KMS-11 (cell line): ENCODE measurements around the gene SLC2A1.

Source experiments
- H2AFZ ChIP-seq: fragments of 200-600 bp; sonication (generic); 2 replicates; pipeline ENCODE4 v1.6.1; 2016; ENCODE audit warnings: antibody characterized with exemption, mixed run types, low read depth
- H3K27ac ChIP-seq: fragments of 200-600 bp; sonication (generic); 2 replicates; pipeline ENCODE4 v1.6.1; 2016; ENCODE audit warnings: mild to moderate bottlenecking, mixed run types
- H3K27me3 ChIP-seq: fragments of 200-600 bp; sonication (generic); 2 replicates; pipeline ENCODE4 v1.6.1; 2017; ENCODE audit warnings: mild to moderate bottlenecking, low read depth, mixed run types, moderate library complexity; ENCODE audit not compliant: insufficient read depth
- H3K36me3 ChIP-seq: fragments of 200-600 bp; sonication (generic); 2 replicates; pipeline ENCODE4 v1.6.1; 2017; ENCODE audit warnings: mild to moderate bottlenecking, mixed run types; ENCODE audit not compliant: insufficient read depth
- H3K4me1 ChIP-seq: fragments of 200-600 bp; sonication (generic); 2 replicates; pipeline ENCODE4 v1.6.1; 2016; ENCODE audit warnings: mild to moderate bottlenecking, low read depth, mixed run types; ENCODE audit not compliant: poor library complexity, severe bottlenecking
- H3K4me2 ChIP-seq: fragments of 200-600 bp; sonication (generic); 2 replicates; pipeline ENCODE4 v1.7.0; 2016; ENCODE audit warnings: mild to moderate bottlenecking, mixed run types
- H3K4me3 ChIP-seq: fragments of 200-600 bp; sonication (generic); IDR thresholded peaks from 2 replicates; pipeline ENCODE4 v1.6.1; 2017; ENCODE audit warnings: low read depth, low read length, mixed read lengths; ENCODE audit not compliant: insufficient read depth
- H3K79me2 ChIP-seq: fragments of 200-600 bp; sonication (generic); 2 replicates; pipeline ENCODE4 v1.6.1; 2016; ENCODE audit warnings: low read depth, mixed run types; ENCODE audit not compliant: insufficient read depth
- H3K9ac ChIP-seq: fragments of 200-600 bp; sonication (generic); 2 replicates; pipeline ENCODE4 v1.6.1; 2016; ENCODE audit warnings: mild to moderate bottlenecking, mixed run types
- H4K20me1 ChIP-seq: fragments of 200-600 bp; sonication (generic); 2 replicates; pipeline ENCODE4 v1.6.1; 2016; ENCODE audit warnings: mild to moderate bottlenecking, mixed run types; ENCODE audit not compliant: insufficient read depth
- TF ChIP-seq, protein P1 (sequence below): fragments of 200-600 bp; sonication (generic); conservative IDR thresholded peaks from 2 replicates; pipeline ENCODE4 v1.6.1; 2017; ENCODE audit warnings: low read depth, mild to moderate bottlenecking, antibody characterized with exemption, low read length, moderate library complexity, mixed read lengths

SLC2A1 gene

DNA sequence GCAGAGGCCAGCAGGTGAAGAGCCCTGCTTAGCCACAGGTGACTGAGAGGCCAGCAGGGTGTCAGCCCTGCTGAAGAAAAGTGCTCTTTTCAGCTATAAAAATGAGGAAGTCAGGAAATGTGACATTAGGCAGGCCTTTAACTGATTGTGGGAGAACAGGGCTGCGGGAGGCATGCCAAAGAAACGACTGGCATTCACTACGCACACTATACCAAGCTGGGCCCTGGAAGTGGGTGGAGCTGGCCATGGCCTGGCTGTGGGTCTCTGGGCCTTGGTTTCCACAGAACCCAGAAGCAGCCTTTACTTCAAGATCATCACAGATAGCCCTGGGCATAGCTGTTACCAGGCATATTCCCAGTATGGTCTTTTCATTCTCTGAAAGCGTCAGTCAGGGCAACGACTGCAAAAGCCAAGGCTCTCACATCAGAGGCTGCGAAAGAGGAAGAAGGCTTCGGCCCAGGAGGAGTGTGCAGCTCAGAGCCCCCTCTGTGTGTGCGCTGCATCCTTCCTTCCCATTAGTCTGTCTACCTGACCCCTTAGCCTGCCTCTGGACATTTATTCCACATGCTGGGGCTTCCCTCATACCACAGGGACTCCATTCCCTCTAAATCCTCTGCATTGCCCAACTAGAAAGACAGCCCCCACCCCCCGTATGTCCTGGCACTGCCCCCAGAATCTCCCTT lies 14.3 kb downstream of the SLC2A1 start:
- no peak overlapping the region for H3K27ac ChIP-seq
- no peak overlapping the region for H3K9ac ChIP-seq
- no peaks in the 10 kb centered on the region for H3K36me3 ChIP-seq

GRCh38 chr1:42943728-42944127 lies 14.9 kb downstream of the SLC2A1 start:
- Histone ChIP-seq H3K36me3 (no peaks in the 10 kb centered on the region), H3K4me1 (peaks cover 20% of the 10 kb centered on the region)

More for the DNA sequence above, 14.3 kb downstream of the SLC2A1 start:
- no peaks in the 10 kb centered on the region for H3K27me3 ChIP-seq
- no peak overlapping the region for H3K4me3 ChIP-seq
- no peak overlapping the region for H3K4me2 ChIP-seq
- peaks cover 20% of the 10 kb centered on the region for H3K4me1 ChIP-seq
- no peaks in the 10 kb centered on the region for H4K20me1 ChIP-seq
- H2AFZ ChIP-seq: no peak overlapping the region
- TF ChIP-seq, protein P1, sequence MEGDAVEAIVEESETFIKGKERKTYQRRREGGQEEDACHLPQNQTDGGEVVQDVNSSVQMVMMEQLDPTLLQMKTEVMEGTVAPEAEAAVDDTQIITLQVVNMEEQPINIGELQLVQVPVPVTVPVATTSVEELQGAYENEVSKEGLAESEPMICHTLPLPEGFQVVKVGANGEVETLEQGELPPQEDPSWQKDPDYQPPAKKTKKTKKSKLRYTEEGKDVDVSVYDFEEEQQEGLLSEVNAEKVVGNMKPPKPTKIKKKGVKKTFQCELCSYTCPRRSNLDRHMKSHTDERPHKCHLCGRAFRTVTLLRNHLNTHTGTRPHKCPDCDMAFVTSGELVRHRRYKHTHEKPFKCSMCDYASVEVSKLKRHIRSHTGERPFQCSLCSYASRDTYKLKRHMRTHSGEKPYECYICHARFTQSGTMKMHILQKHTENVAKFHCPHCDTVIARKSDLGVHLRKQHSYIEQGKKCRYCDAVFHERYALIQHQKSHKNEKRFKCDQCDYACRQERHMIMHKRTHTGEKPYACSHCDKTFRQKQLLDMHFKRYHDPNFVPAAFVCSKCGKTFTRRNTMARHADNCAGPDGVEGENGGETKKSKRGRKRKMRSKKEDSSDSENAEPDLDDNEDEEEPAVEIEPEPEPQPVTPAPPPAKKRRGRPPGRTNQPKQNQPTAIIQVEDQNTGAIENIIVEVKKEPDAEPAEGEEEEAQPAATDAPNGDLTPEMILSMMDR: no peak
- H3K79me2 ChIP-seq: no peaks in the 10 kb centered on the region

GRCh38 chr1:42943166-42943565 lies 15.5 kb downstream of the SLC2A1 start:
- Histone ChIP-seq H3K4me3 (no peak overlapping the region), H3K79me2 (no peaks in the 10 kb centered on the region), H3K36me3 (no peaks in the 10 kb centered on the region), H4K20me1 (no peaks in the 10 kb centered on the region), H3K4me2 (no peak overlapping the region), H3K27me3 (no peaks in the 10 kb centered on the region), H3K27ac (no peak overlapping the region), H3K9ac (no peak overlapping the region), H2AFZ (no peak overlapping the region), H3K4me1 (peaks cover 20% of the 10 kb centered on the region)
- TF ChIP-seq, protein P1: no peak

More at GRCh38 chr1:42943728-42944127, 14.9 kb downstream of the SLC2A1 start:
- H3K27me3 ChIP-seq: no peaks in the 10 kb centered on the region
- H2AFZ ChIP-seq: no peak overlapping the region
- H3K4me3 ChIP-seq: no peak overlapping the region
- no peak overlapping the region for H3K9ac ChIP-seq
- no peaks in the 10 kb centered on the region for H3K79me2 ChIP-seq
- no peak overlapping the region for H3K4me2 ChIP-seq
- no peaks in the 10 kb centered on the region for H4K20me1 ChIP-seq
- TF ChIP-seq, protein P1: no peak
- no peak overlapping the region for H3K27ac ChIP-seq

DNA sequence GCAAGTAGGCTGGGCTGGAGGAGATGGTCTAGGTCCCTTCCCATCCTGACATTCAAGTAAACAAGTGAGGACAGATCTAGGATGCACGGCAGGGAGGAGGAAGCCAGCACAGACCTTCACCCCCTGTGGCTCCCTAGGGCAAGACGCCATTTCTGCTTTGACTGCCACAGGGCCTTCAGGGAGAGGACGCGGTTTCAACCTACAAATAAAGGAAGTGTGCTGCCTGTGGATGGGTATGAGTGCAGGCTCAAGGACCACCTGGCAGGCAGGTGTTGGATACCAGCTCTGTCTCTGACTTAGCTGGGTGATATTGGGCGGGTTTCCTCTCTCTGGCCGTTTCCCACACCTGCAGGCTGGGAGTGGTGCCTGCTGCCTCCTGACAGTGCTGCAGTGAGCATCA lies 16.2 kb downstream of the SLC2A1 start:
- Histone ChIP-seq H3K36me3 (no peaks in the 10 kb centered on the region), H3K27me3 (no peaks in the 10 kb centered on the region), H3K79me2 (no peaks in the 10 kb centered on the region), H3K4me3 (no peak overlapping the region), H3K4me1 (peaks cover 20% of the 10 kb centered on the region), H3K9ac (no peak overlapping the region), H2AFZ (no peak overlapping the region), H3K4me2 (no peak overlapping the region), H3K27ac (no peak overlapping the region), H4K20me1 (no peaks in the 10 kb centered on the region)
- TF ChIP-seq, protein P1: no peak
